Adipose tissue (tissue), 3 donors: ENCODE data around the gene CLEC2B. TPM values are rescaled to one million over a fixed set of nuclear protein-coding genes. Genes with fewer than 3 reads are reported as not detected.
"Not testable (repeated sequence)": the region's sequence is repeated elsewhere in the genome, so short reads cannot be mapped to it uniquely, and the experiment has no call there.

Experiments used
- H3K27ac ChIP-seq: one replicate; pipeline ENCODE4 v1.5.1; 2013; ENCODE audit warnings: low read depth, low read length
- whole genome bisulfite sequencing, 3 donors: extraction: QIAGEN DNeasy Blood & Tissue Kit; methylation state at CpG; one replicate each; pipeline ENCODE4 v1.1.7; 2013; 5-methylcytosine and 5-hydroxymethylcytosine counted together
- polyA plus RNA-seq, 3 donors: library from polyadenylated mRNA; stranded (reverse); fragments of 200-250 nt; gene quantifications; one replicate each; pipeline ENCODE4 v1.2.3, GENCODE V29; 2013
- donor health status: healthy with polysubstance abuse.
- donor health status: Bipolar disorder and iron deficiency.
- donor health status: healthy.

The CLEC2B gene
- polyA plus RNA-seq, result 10 to 100 TPM in 2 of 3 donors, 1 to 10 TPM in 1; 1.5 to 21.9 (median 12.8) TPM

GRCh38 chr12:9869307-9870161 is at the start of gene CLEC2B:
Gene CLEC2B, minus strand, starts transcription at chr12:9869354.
- 3 to 16% (median 4%) methylated on average over 11 of the region's 11 CpGs for WGBS, 3 donors
- no peak within 1 kb of the TSS for H3K27ac ChIP-seq

GRCh38 chr12:9911708-9912107 is 42.6 kb upstream of the CLEC2B start:
- no peak overlapping the region for H3K27ac ChIP-seq

GRCh38 chr12:9910716-9911421 is 41.7 kb upstream of the CLEC2B start:
- 78 to 90% (median 87%) methylated on average over 7 of the region's 7 CpGs for WGBS, 3 donors
- no peak overlapping the region for H3K27ac ChIP-seq

- H3K27ac ChIP-seq, result no peak overlapping the region
Measured at GRCh38 chr12:9909724-9910123, 40.6 kb upstream of the CLEC2B start.

GRCh38 chr12:9908350-9908749 is 39.2 kb upstream of the CLEC2B start:
- no peak overlapping the region for H3K27ac ChIP-seq
- WGBS, 3 donors, result 82 to 98% (median 93%) methylated on average over 4 of the region's 4 CpGs

- WGBS, 3 donors, result 83 to 94% (median 92%) methylated on average over 7 of the region's 7 CpGs
- no peak overlapping the region for H3K27ac ChIP-seq
Measured at GRCh38 chr12:9907769-9908168, 38.6 kb upstream of the CLEC2B start.

- WGBS, 3 donors, result 61 to 67% (median 62%) methylated on average over 2 of the region's 2 CpGs
- no peak overlapping the region for H3K27ac ChIP-seq
Measured at GRCh38 chr12:9906873-9907272, 37.7 kb upstream of the CLEC2B start.

GRCh38 chr12:9902539-9903228 is 33.5 kb upstream of the CLEC2B start:
- 82 to 95% (median 91%) methylated on average over 7 of the region's 7 CpGs for WGBS, 3 donors
- no peak overlapping the region for H3K27ac ChIP-seq

- WGBS, 3 donors, result 44 to 86% (median 84%) methylated on average over 2 of the region's 2 CpGs
- H3K27ac ChIP-seq, result no peak overlapping the region
Measured at GRCh38 chr12:9900930-9901329, 31.8 kb upstream of the CLEC2B start.

- H3K27ac ChIP-seq, result no peak overlapping the region
- 75 to 89% (median 81%) methylated on average over 2 of the region's 2 CpGs for WGBS, 3 donors
Measured at GRCh38 chr12:9899209-9899608, 30.1 kb upstream of the CLEC2B start.

- H3K27ac ChIP-seq, result no peak overlapping the region
- 73 to 86% (median 78%) methylated on average over 6 of the region's 6 CpGs for WGBS, 3 donors
Measured at GRCh38 chr12:9897535-9897934, 28.4 kb upstream of the CLEC2B start.

GRCh38 chr12:9895215-9895971 is 26.2 kb upstream of the CLEC2B start:
- no peak overlapping the region for H3K27ac ChIP-seq
- WGBS, 3 donors, result 71 to 85% (median 82%) methylated on average over 6 of the region's 6 CpGs

GRCh38 chr12:9888665-9889273 is 19.6 kb upstream of the CLEC2B start:
- WGBS, 3 donors, result 32 to 68% (median 65%) methylated on average over 4 of the region's 4 CpGs
- H3K27ac ChIP-seq, result no peak overlapping the region

- H3K27ac ChIP-seq, result no peak overlapping the region
Measured at GRCh38 chr12:9883175-9883574, 14.0 kb upstream of the CLEC2B start.

GRCh38 chr12:9881988-9882387 is 12.8 kb upstream of the CLEC2B start:
- WGBS, 3 donors, result 92 to 94% (median 92%) methylated on average over 5 of the region's 5 CpGs
- H3K27ac ChIP-seq, result no peak overlapping the region

GRCh38 chr12:9881246-9881645 is 12.1 kb upstream of the CLEC2B start, which contains the start of gene KLRF2:
Gene KLRF2, plus strand, starts transcription at chr12:9881489. Its CDS starts 107 bp downstream, at chr12:9881596.
- 88 to 96% (median 96%) methylated on average over 3 of the region's 3 CpGs for WGBS, 3 donors

GRCh38 chr12:9880532-9881078 is 11.5 kb upstream of the CLEC2B start:
- 75 to 91% (median 89%) methylated on average over 4 of the region's 4 CpGs for WGBS, 3 donors
- no peak overlapping the region for H3K27ac ChIP-seq

More at GRCh38 chr12:9881246-9881645, 12.1 kb upstream of the CLEC2B start, which contains the start of gene KLRF2:
- no peak within 1 kb of the TSS for H3K27ac ChIP-seq

- H3K27ac ChIP-seq, result not testable (repeated sequence)
- 95 to 97% (median 96%) methylated on average over 17 to 26 of the region's 26 CpGs for WGBS, 3 donors
Measured at GRCh38 chr12:9876120-9876519, 7.0 kb upstream of the CLEC2B start.
